Heart left ventricle (tissue), 13 donors: ENCODE measurements around the gene DGCR6L.
"Not testable (repeated sequence)": the region's sequence is repeated elsewhere in the genome, so short reads cannot be mapped to it uniquely, and the experiment has no call there.

Source experiments
- POLR2A ChIP-seq, 2 donors: fragments of 450-650 bp; IDR thresholded peaks; one replicate each; pipeline ENCODE4 v1.6.1; 2017; ENCODE audit warnings: antibody characterized with exemption in 2 of 2, mild to moderate bottlenecking in 2 of 2, moderate library complexity in 2 of 2
- TF ChIP-seq, protein P1 (sequence below), 12 donors: fragments of 200-600 bp; sonication (generic) in 4 of 12; IDR thresholded peaks; one replicate each; pipeline versions ENCODE4 v1.5.0 to v1.8.0; 2018 to 2022; ENCODE audit warnings: antibody characterized with exemption in 12 of 12, mild to moderate bottlenecking in 5 of 12
- donor health status: ischemic (EF 13 %, LVEDD 7.1; RV severe dilation, severe dysfunction).
- donor health status: DM: no; HTN: yes; CAD: no.
- donor health status: DM: no; HTN: no; CAD: no.
- donor health status: ischemic (EF 25% LVEDD 6.9; RV normal size, moderate dysfunction).
- donor health status: ischemic (EF 25% LVEDD 5.7; RV mildly dilated, moderate dysfunction).
- donor health status: ischemic (EF 35%, LVEDD 5.7; RV mildly dilated, moderate dysfunction).
- donor health status: nonischemic (EF 11% LVEDD 7.7; RV severe dilation, severe dysfunction).
- donor health status: DM: yes; HTN: yes; CAD: no.
- donor health status: PGD.
- donor health status: ischemic (EF 29% LVEDD 5.4; RV normal size, mild dysfunction).
- donor health status: nonischemic (EF 23%, LVEDD 6.1; RV moderate dilation, normal function).

GRCh38 chr22:20310773-20311172, 9.1 kb downstream of the DGCR6L start:
- TF ChIP-seq, protein P1, sequence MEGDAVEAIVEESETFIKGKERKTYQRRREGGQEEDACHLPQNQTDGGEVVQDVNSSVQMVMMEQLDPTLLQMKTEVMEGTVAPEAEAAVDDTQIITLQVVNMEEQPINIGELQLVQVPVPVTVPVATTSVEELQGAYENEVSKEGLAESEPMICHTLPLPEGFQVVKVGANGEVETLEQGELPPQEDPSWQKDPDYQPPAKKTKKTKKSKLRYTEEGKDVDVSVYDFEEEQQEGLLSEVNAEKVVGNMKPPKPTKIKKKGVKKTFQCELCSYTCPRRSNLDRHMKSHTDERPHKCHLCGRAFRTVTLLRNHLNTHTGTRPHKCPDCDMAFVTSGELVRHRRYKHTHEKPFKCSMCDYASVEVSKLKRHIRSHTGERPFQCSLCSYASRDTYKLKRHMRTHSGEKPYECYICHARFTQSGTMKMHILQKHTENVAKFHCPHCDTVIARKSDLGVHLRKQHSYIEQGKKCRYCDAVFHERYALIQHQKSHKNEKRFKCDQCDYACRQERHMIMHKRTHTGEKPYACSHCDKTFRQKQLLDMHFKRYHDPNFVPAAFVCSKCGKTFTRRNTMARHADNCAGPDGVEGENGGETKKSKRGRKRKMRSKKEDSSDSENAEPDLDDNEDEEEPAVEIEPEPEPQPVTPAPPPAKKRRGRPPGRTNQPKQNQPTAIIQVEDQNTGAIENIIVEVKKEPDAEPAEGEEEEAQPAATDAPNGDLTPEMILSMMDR (IDR thresholded peaks at IDR 0.05), result not testable (repeated sequence)
- not testable (repeated sequence) for TF ChIP-seq POLR2A (IDR thresholded peaks at IDR 0.05)
